ENCODE data around the gene POLR2E. TPM values are rescaled to one million over a fixed set of nuclear protein-coding genes. Genes with fewer than 3 reads are reported as not detected.

POLR2E gene
- polyA plus RNA-seq, 1 experiment, result 292 TPM

- Histone ChIP-seq H3K27me3 (ENCODE audit: control insufficient read depth, insufficient read depth, low read length) (peaks cover 6% of the 10 kb centered on the region), H3K4me3 (ENCODE audit: low read depth, low read length) (no peak overlapping the region), H3K36me3 (ENCODE audit: control insufficient read depth, insufficient read depth, low read length) (no peaks in the 10 kb centered on the region; the same call in 1 of the 2 replicates)
- DNase-seq (ENCODE audit: low read depth), result no peak
- no peak for TF ChIP-seq CTCF (IDR thresholded peaks at IDR 0.05; ENCODE audit: insufficient read depth, low read depth, low read length)
- ChIA-PET CTCF (interaction anchor here (2.2 kb wide), 1 partner anchor 9 kb away, joined by 10 read pairs; no protein-coding TSS in a partner anchor), POLR2A (no interaction called here)
Observed at GRCh38 chr19:1073956-1074517, 21.1 kb downstream of the POLR2E start.

- ChIA-PET CTCF (no interaction called here), POLR2A (no interaction called here)
- no peak overlapping the region for H3K4me3 ChIP-seq (ENCODE audit: low read depth, low read length)
- TF ChIP-seq CTCF (IDR thresholded peaks at IDR 0.05; ENCODE audit: insufficient read depth, low read depth, low read length), result no peak
- DNase-seq (ENCODE audit: low read depth), result no peak
- H3K27me3 ChIP-seq (ENCODE audit: control insufficient read depth, insufficient read depth, low read length), result peaks cover 6% of the 10 kb centered on the region
- H3K36me3 ChIP-seq (ENCODE audit: control insufficient read depth, insufficient read depth, low read length), result no peaks in the 10 kb centered on the region; the same call in 1 of the 2 replicates
Observed at GRCh38 chr19:1073063-1073955, 21.9 kb downstream of the POLR2E start.

- TF ChIP-seq CTCF (IDR thresholded peaks at IDR 0.05; ENCODE audit: insufficient read depth, low read depth, low read length), result no peak
- no peak overlapping the region for H3K4me3 ChIP-seq (ENCODE audit: low read depth, low read length)
- no peak for DNase-seq (ENCODE audit: low read depth)
- CTCF ChIA-PET, result interaction anchor here (2.6 kb wide), 1 partner anchor 9 kb away, joined by 12 read pairs; no protein-coding TSS in a partner anchor
- H3K36me3 ChIP-seq (ENCODE audit: control insufficient read depth, insufficient read depth, low read length), result no peaks in the 10 kb centered on the region; the same call in 1 of the 2 replicates
- POLR2A ChIA-PET, result no interaction called here
- peaks cover 7% of the 10 kb centered on the region for H3K27me3 ChIP-seq (ENCODE audit: control insufficient read depth, insufficient read depth, low read length)
Observed at GRCh38 chr19:1072371-1073015, 22.7 kb downstream of the POLR2E start.

- peaks cover 9% of the 10 kb centered on the region for H3K27me3 ChIP-seq (ENCODE audit: control insufficient read depth, insufficient read depth, low read length)
- no peak overlapping the region for H3K4me3 ChIP-seq (ENCODE audit: low read depth, low read length)
- no peak for TF ChIP-seq CTCF (IDR thresholded peaks at IDR 0.05; ENCODE audit: insufficient read depth, low read depth, low read length)
- DNase-seq (ENCODE audit: low read depth), result no peak
- ChIA-PET POLR2A (no interaction called here), CTCF (interaction anchor here (2.6 kb wide), 1 partner anchor 10 kb away, joined by 12 read pairs; no protein-coding TSS in a partner anchor)
- H3K36me3 ChIP-seq (ENCODE audit: control insufficient read depth, insufficient read depth, low read length), result no peaks in the 10 kb centered on the region; the same call in 1 of the 2 replicates
Observed at GRCh38 chr19:1070931-1071791, 24.0 kb downstream of the POLR2E start.
